Glomerular endothelial cell (primary cell): ENCODE measurements around the gene HMGB3. TPM values are rescaled to one million over a fixed set of nuclear protein-coding genes. Genes with fewer than 3 reads are reported as not detected.
"Not testable (repeated sequence)": the region's sequence is repeated elsewhere in the genome, so short reads cannot be mapped to it uniquely, and the experiment has no call there.

Experiments used
- DNase-seq: peaks from one replicate; pipeline ENCODE4 v3.0.0-alpha.2; 2011; ENCODE audit warnings: low read depth, low spot score; ENCODE audit errors: extremely low read depth
- total RNA-seq: library from RNA; depleted of rRNA; stranded (reverse); fragments of >200 nt; gene quantifications from 2 replicates; pipeline ENCODE4 v1.2.3, GENCODE V29; 2015

The HMGB3 gene
- total RNA-seq = 15.3 and 18.3 TPM in 2 replicates

- DNase-seq = peak; percentile 25
These were observed at the start of gene HMGB3 for GRCh38 chrX:150982788-150983520. Gene HMGB3 (plus strand): TSS chrX:150983335. CDS start chrX:150985600, 2,265 bp downstream.

DNA sequence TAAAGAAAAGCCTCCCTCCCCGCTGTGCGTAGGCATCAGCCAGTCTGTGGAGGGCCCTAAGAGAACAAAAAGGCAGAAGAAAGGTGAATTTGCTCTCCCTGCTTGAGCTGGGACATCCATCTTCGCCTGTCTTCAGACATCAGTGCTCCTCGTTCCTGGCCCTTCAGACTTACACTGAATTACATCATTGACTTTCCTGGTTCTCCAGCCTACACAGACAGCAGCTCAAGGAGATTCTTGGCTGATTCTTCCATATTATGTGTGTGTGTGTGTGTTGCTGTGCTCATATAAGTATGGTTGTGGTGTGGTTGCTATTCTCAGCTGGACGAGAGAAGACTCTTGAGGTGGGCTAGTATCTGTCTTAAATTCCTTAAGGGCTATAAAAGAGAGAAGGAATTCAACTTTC, 49.2 kb upstream of the HMGB3 start:
- no peak for DNase-seq

- no peak for DNase-seq
These were observed 48.7 kb upstream of the HMGB3 start for GRCh38 chrX:150934453-150934852.

DNA sequence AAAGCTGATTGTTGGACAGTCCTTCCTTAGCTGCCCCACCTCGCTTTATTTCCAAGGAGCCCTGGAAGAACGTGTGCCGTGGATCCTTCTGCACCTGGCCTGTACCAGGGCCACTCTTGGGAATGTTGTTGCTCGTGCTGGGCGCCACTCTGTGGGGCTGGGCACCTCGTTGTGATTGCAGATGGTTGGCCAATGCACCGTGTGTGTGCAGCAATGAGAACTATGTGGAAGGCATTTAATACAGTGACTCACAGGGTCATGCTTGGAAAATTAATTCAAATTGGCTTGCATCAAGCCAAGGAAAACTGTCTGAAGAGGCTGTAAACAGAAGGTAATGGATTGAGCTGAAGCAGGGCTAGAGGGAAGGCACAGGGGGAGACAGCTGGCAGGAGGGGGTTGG, 47.7 kb upstream of the HMGB3 start:
- DNase-seq = no peak

DNA sequence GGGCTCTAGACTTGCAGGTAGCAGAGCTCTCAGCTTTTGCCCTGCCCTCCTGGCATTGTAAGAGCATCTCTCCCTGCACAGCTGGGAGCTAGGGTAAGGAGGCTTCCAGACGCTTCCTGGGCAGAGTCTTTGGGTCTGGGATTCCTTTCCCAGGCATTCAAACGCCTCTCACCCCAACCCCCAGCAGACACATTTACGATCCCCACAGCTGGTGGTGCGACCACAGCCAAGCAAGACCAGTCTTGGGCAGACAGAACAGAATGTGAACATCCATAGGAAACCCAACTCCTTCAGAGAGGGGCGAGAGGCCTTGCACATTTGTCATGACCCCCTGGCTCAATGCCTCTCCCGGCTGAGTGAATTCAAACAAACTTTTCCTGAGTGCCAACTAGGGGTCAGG, 46.6 kb upstream of the HMGB3 start:
- DNase-seq = no peak

DNA sequence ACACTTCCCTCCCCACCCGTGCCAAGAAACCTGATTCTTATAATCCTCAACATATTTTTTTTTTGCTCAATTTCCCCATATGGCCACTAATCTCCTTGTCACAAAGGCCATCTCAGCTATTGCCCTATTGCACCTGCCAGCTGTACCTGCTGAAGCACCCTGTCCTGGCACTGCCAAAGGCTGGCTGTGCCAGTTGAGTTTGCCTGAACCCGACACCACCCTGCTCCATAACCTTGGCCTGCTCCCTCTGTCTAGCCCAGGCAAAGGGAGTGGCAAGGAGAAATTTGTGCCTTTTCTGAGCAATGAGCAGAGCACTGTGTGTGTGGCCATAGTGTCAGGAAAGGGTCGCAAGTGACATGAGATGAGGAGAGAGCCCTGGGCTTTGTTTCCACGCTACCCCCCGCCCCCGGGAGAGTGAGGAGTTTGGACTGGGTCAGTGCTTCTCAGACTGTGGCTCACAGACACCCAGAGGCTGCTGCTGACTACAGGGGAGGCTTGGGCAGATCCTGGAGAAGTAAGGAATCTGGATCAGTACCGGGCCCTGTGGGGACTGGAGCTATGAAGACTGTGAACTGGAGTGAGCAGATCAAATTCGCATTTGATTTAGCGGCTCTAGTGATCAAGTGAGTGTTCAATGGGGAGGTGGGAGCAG, 42.2 kb upstream of the HMGB3 start:
- DNase-seq = no peak

DNA sequence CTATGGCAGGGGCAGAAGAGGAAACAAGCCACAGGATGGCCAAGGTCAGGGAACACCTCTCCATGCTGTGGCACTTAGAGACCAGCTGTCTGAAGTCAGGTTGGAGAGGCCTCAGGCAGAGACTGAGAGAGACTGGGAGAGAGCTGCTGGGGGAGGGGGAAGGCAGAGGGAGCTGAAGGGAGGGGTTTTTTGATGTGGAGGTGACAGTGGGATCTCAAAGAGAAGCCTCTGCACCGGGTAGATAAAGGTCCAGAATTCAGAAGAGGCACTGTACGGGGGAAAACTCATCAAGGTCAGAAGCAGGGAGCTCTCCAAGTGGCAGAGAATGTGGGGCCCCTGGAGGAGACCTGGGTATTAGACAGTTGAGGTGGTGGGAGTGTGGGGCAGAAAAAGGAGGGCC, 41.6 kb upstream of the HMGB3 start:
- no peak for DNase-seq

GRCh38 chrX:150942942-150943594, 40.1 kb upstream of the HMGB3 start:
- DNase-seq = no peak

DNA sequence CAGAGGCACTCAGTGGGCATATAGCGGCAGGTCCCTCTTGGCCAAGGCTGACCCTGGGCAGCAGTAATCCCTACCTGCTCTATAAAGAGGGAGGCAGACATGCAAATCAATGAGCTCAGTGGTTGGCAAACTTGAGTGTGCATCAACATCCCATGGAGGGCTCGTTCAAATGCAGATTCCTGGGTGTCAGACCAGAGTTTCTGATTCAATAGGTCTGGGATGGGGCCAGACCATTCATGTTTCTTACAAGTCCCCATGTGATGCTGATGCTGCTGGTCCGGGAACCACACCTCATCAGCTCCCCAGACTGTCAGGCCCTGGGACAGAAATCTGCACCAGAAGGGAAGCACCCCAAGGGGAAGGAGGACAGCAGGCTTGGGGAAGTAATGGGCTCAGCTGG, 38.9 kb upstream of the HMGB3 start:
- DNase-seq = no peak

DNA sequence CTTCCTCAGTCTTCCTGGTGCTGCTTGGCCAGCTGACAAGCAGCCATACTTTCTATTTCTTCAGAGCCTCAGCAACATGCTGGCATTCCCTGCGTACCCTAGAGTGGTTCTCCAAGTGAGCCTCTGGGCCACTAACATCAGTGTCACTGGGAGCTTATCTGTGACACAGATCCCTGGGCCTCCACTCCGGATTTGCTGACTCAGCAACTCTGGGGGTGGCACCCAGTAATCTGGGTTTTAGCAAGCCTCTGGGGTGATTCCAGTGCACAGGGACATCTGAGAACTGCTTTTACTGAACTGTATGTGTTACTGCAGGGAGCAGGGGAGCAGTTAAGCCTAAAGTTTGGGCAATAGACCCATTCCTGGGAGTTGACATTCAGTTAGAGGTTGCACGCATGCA, 28.2 kb upstream of the HMGB3 start:
- DNase-seq = no peak

DNA sequence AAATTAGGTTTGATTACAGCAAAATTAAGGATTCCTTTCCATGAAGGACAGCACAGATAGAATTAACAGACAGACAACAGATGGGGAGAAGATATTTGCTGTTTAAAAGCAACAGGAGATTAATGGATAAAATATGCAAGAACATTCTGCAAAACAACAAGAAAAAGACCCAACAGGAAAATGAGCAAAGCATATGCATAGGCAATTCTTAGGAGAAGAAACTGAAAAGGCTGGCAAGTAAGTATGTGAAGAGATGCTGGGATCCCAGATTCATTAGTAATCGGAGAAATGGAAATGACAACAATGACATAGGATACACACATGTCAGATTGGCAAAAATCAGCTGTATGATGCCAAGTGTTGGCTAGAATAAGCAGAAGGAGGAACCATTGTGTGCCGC, 27.5 kb upstream of the HMGB3 start:
- no peak for DNase-seq

DNA sequence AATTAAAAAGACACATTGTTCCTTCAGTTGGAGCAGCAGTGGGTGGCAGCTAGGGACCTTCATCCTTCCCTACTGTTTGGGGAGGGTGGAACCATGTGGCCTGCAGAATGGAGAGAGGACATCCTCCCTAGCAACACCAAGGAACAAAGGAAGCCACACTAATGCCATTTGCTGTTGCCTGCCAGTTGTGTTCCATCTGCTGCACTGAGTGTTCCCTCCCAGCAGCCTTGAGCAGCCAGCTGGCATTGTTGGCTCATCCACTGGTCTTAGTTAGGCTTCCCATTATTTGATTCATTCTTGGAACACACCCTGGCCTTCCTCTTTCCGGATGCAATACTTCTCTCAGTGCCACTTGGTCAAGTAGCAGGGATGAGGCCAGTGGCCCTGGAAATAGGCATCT, 25.0 kb upstream of the HMGB3 start:
- DNase-seq = no peak

DNA sequence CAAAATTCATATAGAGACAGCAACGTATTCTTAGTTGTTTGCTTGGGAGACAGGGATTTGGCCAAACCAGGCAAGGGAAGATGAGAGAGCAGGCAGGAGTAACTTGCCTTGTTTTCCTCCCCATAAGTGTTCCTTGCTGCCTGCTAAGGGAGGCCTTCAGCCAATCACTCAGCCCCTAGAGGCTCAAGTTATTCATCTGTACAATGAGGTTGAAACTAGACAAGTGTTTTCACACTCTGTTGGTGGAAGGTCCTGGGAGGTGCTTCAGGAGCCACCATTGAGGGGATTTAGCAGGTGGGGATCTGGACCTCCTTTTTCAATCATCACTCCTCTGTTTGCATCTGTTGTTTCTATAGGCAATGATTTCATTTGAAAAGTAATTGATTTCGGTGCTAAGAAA, 23.6 kb upstream of the HMGB3 start:
- DNase-seq = no peak

DNA sequence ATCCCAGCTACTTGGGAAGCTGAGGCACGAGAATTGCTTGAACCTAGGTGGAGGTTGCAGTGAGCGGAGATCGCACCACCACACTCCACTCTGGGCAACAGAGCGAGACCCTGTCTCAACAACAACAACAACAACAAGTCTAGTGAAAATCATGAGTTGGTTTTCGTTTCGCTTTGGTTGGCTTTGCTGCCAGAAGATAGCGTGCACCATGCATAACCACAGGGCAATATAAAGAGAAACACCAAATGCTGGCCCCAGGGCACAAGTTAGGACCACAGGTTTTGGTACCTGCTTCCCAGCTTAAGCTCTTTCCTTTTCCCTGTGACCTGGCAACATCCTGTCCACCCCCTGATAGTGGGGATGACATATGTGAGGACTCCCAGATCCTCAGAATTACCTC, 21.5 kb upstream of the HMGB3 start:
- no peak for DNase-seq

- not testable (repeated sequence) for DNase-seq
These were observed 18.7 kb upstream of the HMGB3 start for GRCh38 chrX:150964416-150964815.

- DNase-seq = no peak
These were observed 16.9 kb upstream of the HMGB3 start for GRCh38 chrX:150966235-150966634.

- no peak for DNase-seq
These were observed 16.4 kb upstream of the HMGB3 start for GRCh38 chrX:150966742-150967141.

- no peak for DNase-seq
These were observed 15.3 kb upstream of the HMGB3 start for GRCh38 chrX:150967786-150968185.

DNA sequence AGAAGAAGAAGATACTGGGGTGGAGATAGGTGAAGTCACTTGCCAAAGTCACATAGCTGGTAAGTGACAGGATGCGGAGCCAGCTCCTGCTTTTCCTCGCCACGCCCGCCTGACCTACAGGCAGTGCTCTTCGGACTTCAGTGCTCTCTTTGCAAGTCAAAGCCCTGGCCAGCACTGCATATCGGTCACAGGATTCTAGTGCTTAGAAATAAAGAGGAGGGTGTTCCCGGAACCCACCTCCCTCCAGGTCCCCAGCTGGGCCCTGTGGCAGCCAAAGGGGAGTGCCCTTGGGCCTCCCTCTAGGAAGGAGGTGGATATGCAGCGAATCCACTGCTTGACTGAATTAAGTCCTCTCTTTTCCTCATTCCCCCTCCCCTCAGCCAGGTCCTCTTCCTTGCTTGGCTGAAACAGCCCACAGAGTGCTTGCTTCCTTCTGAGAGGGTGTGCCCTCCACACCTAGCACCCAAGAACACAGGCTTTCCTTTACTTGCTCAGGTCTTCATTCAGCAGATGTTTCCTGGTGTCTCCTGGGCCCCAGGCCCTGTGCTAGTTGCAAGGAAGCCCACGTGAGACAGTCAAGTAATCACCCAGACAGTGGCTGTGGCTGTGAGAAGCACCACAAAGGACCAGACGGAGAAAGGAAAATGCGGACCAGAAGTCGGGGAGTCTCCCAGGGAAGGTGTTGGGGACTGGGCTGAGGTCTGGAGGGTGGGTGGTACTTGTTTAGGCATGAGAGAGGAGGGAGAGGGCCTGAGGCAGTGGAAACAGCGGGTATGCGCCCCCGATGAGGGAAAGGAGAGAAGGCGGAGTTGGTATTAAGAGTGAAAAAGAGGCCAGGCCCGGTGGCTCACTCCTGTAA, 14.0 kb upstream of the HMGB3 start:
- DNase-seq = no peak

- no peak for DNase-seq
These were observed 10.7 kb upstream of the HMGB3 start for GRCh38 chrX:150972450-150972849.
